Ovary (tissue), 3 donors: ENCODE measurements around the gene KMO.

ENCODE experiments used
- CTCF ChIP-seq, 3 donors: fragments of 450-650 bp in 2 of 3; fragments of 200-600 bp in 1 of 3; IDR thresholded peaks; one replicate each; pipeline versions ENCODE4 v1.5.1 to v1.8.0; 2016 to 2022; ENCODE audit warnings: antibody characterized with exemption in 3 of 3, mild to moderate bottlenecking in 1 of 3
- EP300 ChIP-seq: sonication (generic); formaldehyde crosslinking; IDR thresholded peaks from one replicate; pipeline ENCODE4 v1.6.1; 2017; ENCODE audit warnings: antibody characterized with exemption
- POLR2A ChIP-seq: fragments of 450-650 bp; IDR thresholded peaks from one replicate; pipeline ENCODE4 v1.6.1; 2017; ENCODE audit warnings: antibody characterized with exemption, mild to moderate bottlenecking, moderate library complexity
- donor health status: DM: no; HTN: no; CAD: no.

GRCh38 chr1:241557031-241557430 lies 24.9 kb downstream of the KMO start:
- TF ChIP-seq CTCF (IDR thresholded peaks at IDR 0.05) (no peak), POLR2A (no peak), EP300 (no peak)
